K562 (cell line): ENCODE measurements around the gene BAIAP2L2. TPM values are rescaled to one million over a fixed set of nuclear protein-coding genes. Genes with fewer than 3 reads are reported as not detected.

Experiments used
- ATAC-seq: fragments of 200-7000 bp; cut with Tn5 transposase; 3 replicates; pipeline ENCODE4 v1.9.1; 2020; ENCODE audit warnings: moderate library complexity
- BruUV-seq: library from RNA; stranded (reverse); fragments of 400-500 nt; replicated peaks from 2 replicates; lab custom pipeline; 2021; lab: Mats Ljungman, UMichigan
- CTCF ChIA-PET: fragments of 300-600 bp; formaldehyde crosslinking; extraction: SDS; loops from one replicate; lab custom pipeline; 2021; ENCODE audit warnings: low intra/inter-chr PET ratio; lab: Yijun Ruan, JAX
- POLR2A ChIA-PET: fragments of 300-600, 350-650 bp; sonication (Branson Sonifier 250); formaldehyde crosslinking; extraction: SDS; loops from one replicate; lab custom pipeline; 2021; ENCODE audit warnings: antibody characterized with exemption, inconsistent platforms; lab: Yijun Ruan, JAX
- DNase-seq, 4 experiments: peaks; one replicate each; pipeline versions ENCODE4 v3.0.0 to v3.0.0-alpha.2; 2011 to 2018; ENCODE audit warnings: low spot score in 3 of 4, mixed read lengths in 3 of 4; ENCODE audit errors: extremely low read depth in 1 of 4
- FAIRE-seq: peaks from 2 replicates; lab custom pipeline; 2011; peaks lifted over from hg19 to GRCh38; lab: Jason Lieb, UNC
- H2AFZ ChIP-seq: 2 replicates; pipeline ENCODE4 v1.6.0; 2011; ENCODE audit warnings: low read depth, low read length, control low read depth, inconsistent platforms
- H3K27ac ChIP-seq: fragments of 200-600 bp; 3 replicates; pipeline ENCODE4 v1.8.0; 2011; ENCODE audit warnings: low read depth, mild to moderate bottlenecking, control low read depth, inconsistent platforms, low read length, moderate library complexity, mixed read lengths; ENCODE audit errors: extremely low read depth
- H3K27me3 ChIP-seq, 2 experiments: fragments of 300-600 bp in 1 of 2; 2 replicates in 1 of 2; 3 replicates in 1 of 2; pipeline versions ENCODE4 v1.6.0 to v1.8.0; 2011; ENCODE audit warnings: inconsistent platforms in 2 of 2, low read length in 2 of 2, mild to moderate bottlenecking in 1 of 2, mixed read lengths in 1 of 2, moderate library complexity in 1 of 2; ENCODE audit not compliant: control insufficient read depth in 2 of 2, insufficient read depth in 2 of 2
- H3K36me3 ChIP-seq: fragments of 300-600 bp; 3 replicates; pipeline ENCODE4 v1.8.0; 2011; ENCODE audit warnings: mild to moderate bottlenecking, low read length, inconsistent platforms; ENCODE audit not compliant: control insufficient read depth, insufficient read depth
- H3K4me1 ChIP-seq, 2 experiments: fragments of 200-600 bp in 1 of 2; replicated peaks in 1 of 2; 2 replicates in 1 of 2; 3 replicates in 1 of 2; pipeline versions ENCODE4 v1.5.1 to v1.8.0; 2011; ENCODE audit warnings: inconsistent platforms in 2 of 2, low read length in 2 of 2, mild to moderate bottlenecking in 1 of 2, mixed read lengths in 1 of 2, moderate library complexity in 1 of 2; ENCODE audit not compliant: control insufficient read depth in 2 of 2, insufficient read depth in 2 of 2
- H3K4me2 ChIP-seq: 2 replicates; pipeline ENCODE4 v1.6.1; 2011; ENCODE audit warnings: low read length, control low read depth, inconsistent platforms, mixed read lengths; ENCODE audit not compliant: insufficient read depth
- H3K4me3 ChIP-seq: fragments of 200-600 bp; sonication (generic), shearing (Covaris generic); 2 replicates; pipeline ENCODE4 v1.5.1; 2016; ENCODE audit warnings: control low read depth, inconsistent platforms
- H3K79me2 ChIP-seq: fragments of 200-600 bp; 3 replicates; pipeline ENCODE4 v1.8.0; 2011; ENCODE audit warnings: low read length, inconsistent platforms; ENCODE audit not compliant: control insufficient read depth, insufficient read depth
- H3K9ac ChIP-seq, 2 experiments: 2 replicates each; pipeline versions ENCODE4 v1.6.0 to v1.6.1; 2011; ENCODE audit warnings: low read depth in 2 of 2, low read length in 2 of 2, control low read depth in 1 of 2, inconsistent platforms in 1 of 2, mild to moderate bottlenecking in 1 of 2, mixed read lengths in 1 of 2; ENCODE audit not compliant: insufficient read depth in 1 of 2
- H3K9me1 ChIP-seq: one replicate; pipeline ENCODE4 v1.6.0; 2011; ENCODE audit warnings: inconsistent platforms, mild to moderate bottlenecking, low read length, moderate library complexity; ENCODE audit not compliant: control insufficient read depth, insufficient read depth
- H3K9me3 ChIP-seq: replicated peaks from 2 replicates; pipeline ENCODE4 v1.5.1; 2011; ENCODE audit warnings: low read depth, low read length, inconsistent platforms; ENCODE audit not compliant: control insufficient read depth, insufficient read depth
- H4K20me1 ChIP-seq: replicated peaks from 2 replicates; pipeline ENCODE4 v1.6.1; 2011; ENCODE audit warnings: low read length, inconsistent platforms, mixed read lengths; ENCODE audit not compliant: control insufficient read depth, insufficient read depth
- C11orf30 ChIP-seq: fragments of 450-650 bp; IDR thresholded peaks from 2 replicates; pipeline ENCODE4 v1.6.1; 2016; ENCODE audit warnings: low read depth, mild to moderate bottlenecking
- FOS ChIP-seq: IDR thresholded peaks from 3 replicates; pipeline ENCODE4 v1.6.1; 2011; ENCODE audit not compliant: insufficient read length; ENCODE audit errors: extremely low read depth
- GATAD2A ChIP-seq: fragments of 450-650 bp; IDR thresholded peaks from 2 replicates; pipeline ENCODE4 v1.6.1; 2017
- HDGF ChIP-seq: fragments of 450-650 bp; IDR thresholded peaks from 2 replicates; pipeline ENCODE4 v1.6.1; 2016
- NFIX ChIP-seq: fragments of 250-450 bp; sonication (Bioruptor Pico); IDR thresholded peaks from 2 replicates; pipeline ENCODE4 v1.4.0; 2020; ENCODE audit warnings: low read depth, mild to moderate bottlenecking, moderate library complexity
- PKNOX1 ChIP-seq: fragments of 450-650 bp; IDR thresholded peaks from 2 replicates; pipeline ENCODE4 v1.6.1; 2016
- TCF7 ChIP-seq: sonication (generic); IDR thresholded peaks from 2 replicates; pipeline ENCODE4 v1.6.1; 2016; ENCODE audit warnings: antibody characterized with exemption, borderline replicate concordance
- ZKSCAN3 ChIP-seq: fragments of 250-450 bp; sonication (Bioruptor Pico); IDR thresholded peaks from 2 replicates; pipeline ENCODE4 v1.4.0; 2020
- ZNF224 ChIP-seq: sonication (generic); formaldehyde crosslinking; IDR thresholded peaks from 2 replicates; pipeline ENCODE4 v1.8.0; 2022; ENCODE audit warnings: mild to moderate bottlenecking, missing genetic modification reagents
- ZNF277 ChIP-seq: fragments of 250-450 bp; sonication (Bioruptor Pico); IDR thresholded peaks from 2 replicates; pipeline ENCODE4 v1.8.0; 2022; ENCODE audit warnings: inconsistent platforms, mild to moderate bottlenecking, moderate library complexity, borderline replicate concordance
- ZNF395 ChIP-seq: fragments of 200-800 bp; sonication (Bioruptor generic); IDR thresholded peaks from 2 replicates; pipeline ENCODE4 v1.6.1; 2017; ENCODE audit warnings: missing genetic modification characterization, missing compliant biosample characterization
- WGBS: fragments of 100-300 bp; shearing (Covaris generic); methylation state at CpG from one replicate; pipeline ENCODE4 v1.1.6; 2016; ENCODE audit warnings: low coverage, mixed read lengths; ENCODE audit not compliant: insufficient coverage; ENCODE audit errors: missing lambda C conversion rate; 5-methylcytosine and 5-hydroxymethylcytosine counted together
- in situ Hi-C: fragments of 300-500 bp; cut with MboI; formaldehyde crosslinking; loops from 4 replicates; pipeline ENCODE4 v1.15.0; 2018; ENCODE audit warnings: inconsistent platforms, mixed read lengths
- intact Hi-C: fragments of 100-400 bp; cut with micrococcal nuclease; formaldehyde crosslinking; loops from 2 replicates; pipeline ENCODE4 v1.14.2; 2022
- polyA plus RNA-seq, 8 experiments: library from polyadenylated mRNA; depleted of rRNA in 4 of 8; stranded (reverse) in 5 of 8; unstranded in 3 of 8; fragments of >200 nt; fragmentation: Nextera tagmentation in 2 of 8; fragmentation: Illumina TruSeq in 1 of 8; extraction: Ambion mirVana in 2 of 8; extraction: Trizol in 1 of 8; gene quantifications; 2 replicates each; pipeline versions ENCODE4 v1.2.1 to v1.2.3, GENCODE V29; 2011 to 2014; ENCODE audit warnings: inconsistent platforms in 1 of 8, missing spikeins in 1 of 8
- total RNA-seq, 7 experiments: library from RNA; depleted of rRNA in 6 of 7; stranded (reverse); fragments of >200 nt in 6 of 7; fragmentation: Illumina TruSeq in 2 of 7; extraction: Trizol in 2 of 7; gene quantifications; 2 replicates each; pipeline versions ENCODE4 v1.2.1 to v1.2.3, GENCODE V29; 2011 to 2021; ENCODE audit warnings: low replicate concordance in 1 of 7
- TF ChIP-seq, protein P1 (sequence below): sonication (generic); formaldehyde crosslinking; IDR thresholded peaks from 2 replicates; pipeline ENCODE4 v1.8.1; 2023; ENCODE audit warnings: mild to moderate bottlenecking, missing genetic modification reagents

The BAIAP2L2 gene
- total and polyA plus RNA-seq, 9 of the 15 experiments (the other 6 are each of a cell fraction or from before 2014, with no cell fraction given) = 0.04 to 0.22 (median 0.07) TPM; not detected in 4

- FAIRE-seq = no peak
Observed at GRCh38 chr22:38067761-38068360, 42.6 kb downstream of the BAIAP2L2 start.

More at GRCh38 chr22:38067761-38068360, 42.6 kb downstream of the BAIAP2L2 start:
- 54% methylated on average over 5 of the region's 13 CpGs for WGBS
- CTCF ChIA-PET = no interaction called here
- TF ChIP-seq ZNF224 (CRISPR knock-in tag) (no peak), PKNOX1 (no peak), HDGF (no peak), GATAD2A (no peak), ZNF277 (no peak), ZNF395 (CRISPR knock-in tag) (no peak), FOS (no peak), C11orf30 (no peak), NFIX (no peak), TCF7 (no peak), ZKSCAN3 (no peak)
- TF ChIP-seq, protein P1, sequence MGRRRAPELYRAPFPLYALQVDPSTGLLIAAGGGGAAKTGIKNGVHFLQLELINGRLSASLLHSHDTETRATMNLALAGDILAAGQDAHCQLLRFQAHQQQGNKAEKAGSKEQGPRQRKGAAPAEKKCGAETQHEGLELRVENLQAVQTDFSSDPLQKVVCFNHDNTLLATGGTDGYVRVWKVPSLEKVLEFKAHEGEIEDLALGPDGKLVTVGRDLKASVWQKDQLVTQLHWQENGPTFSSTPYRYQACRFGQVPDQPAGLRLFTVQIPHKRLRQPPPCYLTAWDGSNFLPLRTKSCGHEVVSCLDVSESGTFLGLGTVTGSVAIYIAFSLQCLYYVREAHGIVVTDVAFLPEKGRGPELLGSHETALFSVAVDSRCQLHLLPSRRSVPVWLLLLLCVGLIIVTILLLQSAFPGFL (CRISPR knock-in tag) = no peak
- H3K9me3 ChIP-seq = no peaks in the 10 kb centered on the region
- H3K9ac ChIP-seq = no peak overlapping the region
- in situ Hi-C loops (loop anchor here (10.0 to 25.0 kb wide), 3 partner anchors 287 to 944 kb away; partner anchors contain the start of genes APOBEC3C and APOBEC3D), intact Hi-C loops (no loop called here)
- no peak overlapping the region for H3K4me3 ChIP-seq
- no peak overlapping the region for H3K27ac ChIP-seq
- ATAC-seq = no peak
- no peaks in the 10 kb centered on the region for H3K79me2 ChIP-seq
- no peak overlapping the region for H2AFZ ChIP-seq
- no peak for DNase-seq
- BruUV-seq = no TSS peak
- H3K4me2 ChIP-seq = no peak overlapping the region
- no peaks in the 10 kb centered on the region for H3K36me3 ChIP-seq
- POLR2A ChIA-PET = interaction anchor here (0.9 to 1.2 kb wide), 3 partner anchors 8 to 51 kb away, joined by 3 to 5 read pairs (median 3); no protein-coding TSS in a partner anchor
- H3K9me1 ChIP-seq = no peaks in the 10 kb centered on the region
- peaks cover 0 to 10% of the 10 kb centered on the region in 2 experiments; a peak in 2 of 5 replicates for H3K4me1 ChIP-seq
- H3K27me3 ChIP-seq = no peaks in the 10 kb centered on the region
- H4K20me1 ChIP-seq = no peaks in the 10 kb centered on the region
